Stomach (tissue), 9 donors: ENCODE results near the gene FREM1. TPM values are rescaled to one million over a fixed set of nuclear protein-coding genes. Genes with fewer than 3 reads are reported as not detected.

Experiments used
- DNase-seq, 2 donors: peaks; one replicate each; pipeline versions ENCODE4 v3.0.0 to v3.0.0-alpha.2; 2013 to 2019
- H3K27ac ChIP-seq, 5 donors: fragments of 200-600 bp in 4 of 5; sonication (generic) in 4 of 5; one replicate each; pipeline ENCODE4 v1.5.1; 2013 to 2019; ENCODE audit warnings: mild to moderate bottlenecking in 1 of 5, moderate library complexity in 1 of 5
- H3K27me3 ChIP-seq, 3 donors: fragments of 200-600 bp; sonication (generic); one replicate each; pipeline ENCODE4 v1.5.1; 2017 to 2019; ENCODE audit warnings: mixed run types in 1 of 3
- H3K36me3 ChIP-seq, 4 donors: fragments of 200-600 bp; sonication (generic); 1 replicate in 3 of 4; 2 replicates in 1 of 4; pipeline ENCODE4 v1.5.1; 2016 to 2019
- H3K4me1 ChIP-seq, 4 donors: fragments of 200-600 bp; sonication (generic); one replicate each; pipeline ENCODE4 v1.5.1; 2016 to 2019
- H3K4me3 ChIP-seq, 4 donors: fragments of 200-600 bp; sonication (generic) in 3 of 4; one replicate each; pipeline ENCODE4 v1.5.1; 2016 to 2019; ENCODE audit warnings: mild to moderate bottlenecking in 1 of 4
- H3K9me3 ChIP-seq, 4 donors: fragments of 200-600 bp; sonication (generic); one replicate each; pipeline ENCODE4 v1.5.1; 2016 to 2019
- CTCF ChIP-seq, 7 experiments: fragments of 450-650 bp in 4 of 7; fragments of 200-600 bp in 3 of 7; sonication (generic) in 3 of 7; IDR thresholded peaks; one replicate each; pipeline ENCODE4 v1.5.1; 2016 to 2019; ENCODE audit warnings: antibody characterized with exemption in 7 of 7, control low read depth in 2 of 7, mild to moderate bottlenecking in 1 of 7
- EP300 ChIP-seq: sonication (generic); formaldehyde crosslinking; IDR thresholded peaks from one replicate; pipeline ENCODE4 v1.6.1; 2017; ENCODE audit warnings: antibody characterized with exemption
- POLR2A ChIP-seq, 4 donors: fragments of 450-650 bp; IDR thresholded peaks; one replicate each; pipeline ENCODE4 v1.6.1; 2016; ENCODE audit warnings: antibody characterized with exemption in 4 of 4, control low read depth in 2 of 4, mild to moderate bottlenecking in 1 of 4, moderate library complexity in 1 of 4
- POLR2AphosphoS5 ChIP-seq, 3 donors: sonication (generic); formaldehyde crosslinking; IDR thresholded peaks; one replicate each; pipeline ENCODE4 v1.6.1; 2016; ENCODE audit warnings: antibody characterized with exemption in 3 of 3
- WGBS, 5 donors: extraction: QIAGEN DNeasy Blood & Tissue Kit in 3 of 5; methylation state at CpG; one replicate each; pipeline versions ENCODE4 v1.1.5 to v1.1.7; 2013 to 2018; 5-methylcytosine and 5-hydroxymethylcytosine counted together
- intact Hi-C: fragments of 100-400 bp; cut with DNase I; formaldehyde crosslinking; loops from one replicate; pipeline ENCODE4 v1.15.1; 2023; ENCODE audit warnings: low total_unique reads
- polyA plus RNA-seq, 3 donors: library from polyadenylated mRNA; stranded (reverse); fragments of 200-250 nt; gene quantifications; one replicate each; pipeline ENCODE4 v1.2.3, GENCODE V29; 2013
- total RNA-seq, 5 donors: library from RNA; depleted of rRNA; stranded (reverse); fragments of >200 nt; gene quantifications; one replicate each; pipeline versions ENCODE4 v1.1.0 to v1.2.3, GENCODE V29; 2014 to 2016
- donor health status: healthy with polysubstance abuse.
- donor health status: Bipolar disorder and iron deficiency.
- donor health status: healthy.

The FREM1 gene
- total and polyA plus RNA-seq, 8 donors = 0.12 to 14.7 (median 0.58) TPM; not detected in 1

- Histone ChIP-seq H3K4me3 (no peak overlapping the region), H3K4me1 (no peaks in the 10 kb centered on the region), H3K36me3 (no peaks in the 10 kb centered on the region), H3K9me3 (no peaks in the 10 kb centered on the region), H3K27ac (no peak overlapping the region), H3K27me3 (no peaks in the 10 kb centered on the region)
- intact Hi-C loops = no loop called here
- WGBS, 5 donors = 64 to 75% (median 71%) methylated on average over 1 of the region's 1 CpG
- DNase-seq = no peak
- TF ChIP-seq POLR2AphosphoS5 (IDR thresholded peaks at IDR 0.05) (no peak), EP300 (no peak), CTCF (IDR thresholded peaks at IDR 0.05) (no peak), POLR2A (IDR thresholded peaks at IDR 0.05) (no peak)
These were observed 153.9 kb downstream of the FREM1 start for GRCh38 chr9:14756291-14756690.

- H3K9me3 ChIP-seq = no peaks in the 10 kb centered on the region
- H3K4me3 ChIP-seq = no peak overlapping the region
- no peak overlapping the region for H3K27ac ChIP-seq
- DNase-seq = peak in 1 of 2 donors; percentile 20
- no peaks in the 10 kb centered on the region for H3K36me3 ChIP-seq
- no peaks in the 10 kb centered on the region for H3K4me1 ChIP-seq
- TF ChIP-seq CTCF (IDR thresholded peaks at IDR 0.05) (no peak), EP300 (no peak), POLR2AphosphoS5 (IDR thresholded peaks at IDR 0.05) (no peak), POLR2A (IDR thresholded peaks at IDR 0.05) (no peak)
- intact Hi-C loops = no loop called here
- H3K27me3 ChIP-seq = no peaks in the 10 kb centered on the region
- 74 to 91% (median 85%) methylated on average over 1 of the region's 1 CpG for WGBS, 5 donors
These were observed 157.4 kb downstream of the FREM1 start for GRCh38 chr9:14752871-14753270.

DNA sequence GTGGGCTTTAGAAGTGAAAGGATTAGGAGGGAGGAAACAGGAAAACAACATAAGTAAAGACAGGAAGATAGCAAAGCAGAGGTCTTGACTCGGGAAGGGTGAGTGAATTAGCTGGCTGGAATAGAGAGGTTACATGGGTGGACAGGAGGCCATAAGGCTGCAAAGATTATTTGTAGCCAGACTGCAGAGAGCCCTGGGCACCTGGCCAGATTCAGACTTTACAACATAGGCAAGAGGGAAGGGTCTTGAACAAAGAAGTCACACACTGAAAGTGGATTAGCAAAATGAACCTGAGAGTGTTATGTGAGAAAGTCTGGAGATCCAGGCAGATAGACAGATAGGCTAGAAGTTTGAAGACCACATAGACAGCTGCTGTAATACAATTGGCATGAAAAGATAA lies 158.0 kb downstream of the FREM1 start:
- 28 to 47% (median 35%) methylated on average over 1 of the region's 1 CpG for WGBS, 5 donors
- intact Hi-C loops = no loop called here

GRCh38 chr9:14750821-14751220 lies 159.4 kb downstream of the FREM1 start:
- Histone ChIP-seq H3K4me3 (no peak overlapping the region), H3K36me3 (peaks cover 0 to 6% (median 0%) of the 10 kb centered on the region in 4 donors), H3K27ac (no peak overlapping the region), H3K9me3 (no peaks in the 10 kb centered on the region), H3K4me1 (no peaks in the 10 kb centered on the region), H3K27me3 (no peaks in the 10 kb centered on the region)
- no peak for DNase-seq
- TF ChIP-seq POLR2AphosphoS5 (IDR thresholded peaks at IDR 0.05) (no peak), EP300 (no peak), POLR2A (IDR thresholded peaks at IDR 0.05) (no peak), CTCF (IDR thresholded peaks at IDR 0.05) (no peak)
- intact Hi-C loops = no loop called here

More for the DNA sequence above, 158.0 kb downstream of the FREM1 start:
- peak in 1 of 2 donors; percentile 61 for DNase-seq
- Histone ChIP-seq H3K4me3 (no peak overlapping the region), H3K27me3 (no peaks in the 10 kb centered on the region), H3K9me3 (no peaks in the 10 kb centered on the region), H3K4me1 (no peaks in the 10 kb centered on the region), H3K36me3 (no peaks in the 10 kb centered on the region), H3K27ac (no peak overlapping the region)
- no peak for TF ChIP-seq CTCF (IDR thresholded peaks at IDR 0.05)
- no peak for TF ChIP-seq EP300
- TF ChIP-seq POLR2AphosphoS5 (IDR thresholded peaks at IDR 0.05) = no peak
- TF ChIP-seq POLR2A (IDR thresholded peaks at IDR 0.05) = no peak
